PC-9 (cell line): ENCODE results near the gene TCP11L1. TPM values are rescaled to one million over a fixed set of nuclear protein-coding genes. Genes with fewer than 3 reads are reported as not detected.

ENCODE experiments used
- BruUV-seq: library from RNA; stranded (reverse); fragments of 400-500 nt; replicated peaks from 2 replicates; lab custom pipeline; 2021; lab: Mats Ljungman, UMichigan
- CTCF ChIA-PET: fragments of 300-600 bp; sonication (Branson Sonifier 250); formaldehyde crosslinking; loops from one replicate; lab custom pipeline; 2022; ENCODE audit warnings: antibody characterized with exemption; lab: Charles Lee
- POLR2A ChIA-PET: fragments of 300-600 bp; sonication (Branson Sonifier 250); formaldehyde crosslinking; loops from one replicate; lab custom pipeline; 2022; ENCODE audit warnings: antibody characterized with exemption; ENCODE audit not compliant: unreplicated experiment; lab: Charles Lee
- DNase-seq, 2 experiments: peaks; one replicate each; pipeline versions ENCODE4 v3.0.0 to v3.0.0-alpha.2; 2015 to 2022; ENCODE audit warnings: mixed read lengths in 1 of 2
- H2AFZ ChIP-seq: fragments of 200-600 bp; sonication (generic); 2 replicates; pipeline ENCODE4 v1.8.1; 2017; ENCODE audit warnings: antibody characterized with exemption
- H3F3A ChIP-seq: fragments of 200-600 bp; sonication (generic); 2 replicates; pipeline ENCODE4 v1.8.1; 2017; ENCODE audit warnings: antibody characterized with exemption, mild to moderate bottlenecking, low read depth; ENCODE audit not compliant: insufficient read depth
- H3K27ac ChIP-seq: fragments of 200-600 bp; sonication (generic); 2 replicates; pipeline ENCODE4 v1.6.1; 2016; ENCODE audit warnings: mixed run types
- H3K27me3 ChIP-seq: fragments of 200-600 bp; sonication (generic); 2 replicates; pipeline ENCODE4 v1.6.1; 2016; ENCODE audit warnings: low read depth, mixed run types; ENCODE audit not compliant: insufficient read depth
- H3K36me3 ChIP-seq: fragments of 200-600 bp; sonication (generic); 2 replicates; pipeline ENCODE4 v1.6.1; 2016; ENCODE audit warnings: low read depth, mixed run types
- H3K4me1 ChIP-seq: fragments of 200-600 bp; sonication (generic); replicated peaks from 2 replicates; pipeline ENCODE4 v1.6.1; 2016; ENCODE audit warnings: mixed run types; ENCODE audit not compliant: insufficient read depth
- H3K4me2 ChIP-seq: fragments of 200-600 bp; sonication (generic); 2 replicates; pipeline ENCODE4 v1.6.1; 2017; ENCODE audit warnings: mixed run types
- H3K4me3 ChIP-seq: fragments of 200-600 bp; sonication (generic); 2 replicates; pipeline ENCODE4 v1.6.1; 2016; ENCODE audit warnings: mixed run types
- H3K79me2 ChIP-seq: fragments of 200-600 bp; sonication (generic); 2 replicates; pipeline ENCODE4 v1.6.1; 2017; ENCODE audit warnings: low read depth, mixed run types
- H3K9me2 ChIP-seq: fragments of 200-600 bp; sonication (generic); 2 replicates; pipeline ENCODE4 v1.8.1; 2017; ENCODE audit warnings: mild to moderate bottlenecking; ENCODE audit not compliant: insufficient read depth
- H3K9me3 ChIP-seq: fragments of 200-600 bp; sonication (generic); 2 replicates; pipeline ENCODE4 v1.8.1; 2016; ENCODE audit warnings: low read depth; ENCODE audit not compliant: insufficient read depth
- H4K20me1 ChIP-seq: fragments of 200-600 bp; sonication (generic); 2 replicates; pipeline ENCODE4 v1.8.1; 2017; ENCODE audit not compliant: insufficient read depth
- EZH2 ChIP-seq: fragments of 200-600 bp; sonication (generic); IDR thresholded peaks from 2 replicates; pipeline ENCODE4 v1.8.0; 2017; ENCODE audit warnings: antibody characterized with exemption, low read depth
- intact Hi-C: fragments of 100-400 bp; cut with micrococcal nuclease; formaldehyde crosslinking; loops from one replicate; pipeline ENCODE4 v1.10.0; 2022; ENCODE audit not compliant: unreplicated experiment
- total RNA-seq: library from RNA; stranded (reverse); gene quantifications from 2 replicates; pipeline ENCODE4 v1.2.3, GENCODE V29; 2021
- TF ChIP-seq, protein P1 (sequence below): fragments of 200-600 bp; sonication (generic); conservative IDR thresholded peaks from 2 replicates; pipeline ENCODE4 v1.6.1; 2017; ENCODE audit warnings: mixed run types, antibody characterized with exemption, mild to moderate bottlenecking, moderate library complexity

The TCP11L1 gene
- total RNA-seq, 1 experiment from 2014 or later, result 8.1 TPM

- Histone ChIP-seq H3K9me3 (no peaks in the 10 kb centered on the region), H3K9me2 (0 out of 2 replicates have a peak, but pooled peaks cover 3% of the 10 kb centered on the region), H3K36me3 (no peaks in the 10 kb centered on the region), H4K20me1 (no peaks in the 10 kb centered on the region), H3F3A (no peaks in the 10 kb centered on the region), H3K27ac (no peak overlapping the region), H2AFZ (no peak overlapping the region), H3K4me3 (no peak overlapping the region), H3K79me2 (no peaks in the 10 kb centered on the region), H3K27me3 (no peaks in the 10 kb centered on the region), H3K4me1 (no peaks in the 10 kb centered on the region), H3K4me2 (no peak overlapping the region)
- BruUV-seq, result no TSS peak
- ChIA-PET CTCF (no interaction called here), POLR2A (no interaction called here)
- TF ChIP-seq EZH2, result no peak
- TF ChIP-seq, protein P1, sequence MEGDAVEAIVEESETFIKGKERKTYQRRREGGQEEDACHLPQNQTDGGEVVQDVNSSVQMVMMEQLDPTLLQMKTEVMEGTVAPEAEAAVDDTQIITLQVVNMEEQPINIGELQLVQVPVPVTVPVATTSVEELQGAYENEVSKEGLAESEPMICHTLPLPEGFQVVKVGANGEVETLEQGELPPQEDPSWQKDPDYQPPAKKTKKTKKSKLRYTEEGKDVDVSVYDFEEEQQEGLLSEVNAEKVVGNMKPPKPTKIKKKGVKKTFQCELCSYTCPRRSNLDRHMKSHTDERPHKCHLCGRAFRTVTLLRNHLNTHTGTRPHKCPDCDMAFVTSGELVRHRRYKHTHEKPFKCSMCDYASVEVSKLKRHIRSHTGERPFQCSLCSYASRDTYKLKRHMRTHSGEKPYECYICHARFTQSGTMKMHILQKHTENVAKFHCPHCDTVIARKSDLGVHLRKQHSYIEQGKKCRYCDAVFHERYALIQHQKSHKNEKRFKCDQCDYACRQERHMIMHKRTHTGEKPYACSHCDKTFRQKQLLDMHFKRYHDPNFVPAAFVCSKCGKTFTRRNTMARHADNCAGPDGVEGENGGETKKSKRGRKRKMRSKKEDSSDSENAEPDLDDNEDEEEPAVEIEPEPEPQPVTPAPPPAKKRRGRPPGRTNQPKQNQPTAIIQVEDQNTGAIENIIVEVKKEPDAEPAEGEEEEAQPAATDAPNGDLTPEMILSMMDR, result no peak
- no peak for DNase-seq
- intact Hi-C loops, result loop anchor here (10.0 kb wide), 1 partner anchor 165 kb away; the partner anchor contains the start of gene QSER1
Measured at GRCh38 chr11:33060271-33060670, 20.9 kb downstream of the TCP11L1 start.

- no peaks in the 10 kb centered on the region for H3K79me2 ChIP-seq
- BruUV-seq, result no TSS peak
- no peaks in the 10 kb centered on the region for H3K27me3 ChIP-seq
- no peak for TF ChIP-seq EZH2
- TF ChIP-seq, protein P1, result no peak
- no peaks in the 10 kb centered on the region for H3K4me1 ChIP-seq
- ChIA-PET POLR2A (no interaction called here), CTCF (no interaction called here)
- H2AFZ ChIP-seq, result no peak overlapping the region
- intact Hi-C loops, result loop anchor here (10.0 kb wide), 1 partner anchor 167 kb away; the partner anchor contains the start of gene QSER1
- no peak for DNase-seq
- H3K36me3 ChIP-seq, result no peaks in the 10 kb centered on the region
- H3K9me2 ChIP-seq, result no peaks in the 10 kb centered on the region
- H3K27ac ChIP-seq, result no peak overlapping the region
- H3K4me2 ChIP-seq, result no peak overlapping the region
- H3F3A ChIP-seq, result no peaks in the 10 kb centered on the region
- H4K20me1 ChIP-seq, result no peaks in the 10 kb centered on the region
- no peak overlapping the region for H3K4me3 ChIP-seq
- H3K9me3 ChIP-seq, result no peaks in the 10 kb centered on the region
Measured at GRCh38 chr11:33062137-33062536, 22.8 kb downstream of the TCP11L1 start.

- H3K36me3 ChIP-seq, result no peaks in the 10 kb centered on the region
- no peaks in the 10 kb centered on the region for H3K4me1 ChIP-seq
- CTCF ChIA-PET, result no interaction called here
- POLR2A ChIA-PET, result no interaction called here
- H2AFZ ChIP-seq, result no peak overlapping the region
- no TSS peak for BruUV-seq
- no peaks in the 10 kb centered on the region for H3K27me3 ChIP-seq
- no peak for DNase-seq
- no peaks in the 10 kb centered on the region for H3K9me2 ChIP-seq
- TF ChIP-seq, protein P1, result no peak
- no peak for TF ChIP-seq EZH2
- H4K20me1 ChIP-seq, result no peaks in the 10 kb centered on the region
- intact Hi-C loops, result loop anchor here (10.0 kb wide), 1 partner anchor 169 kb away; the partner anchor contains the start of gene QSER1
- H3F3A ChIP-seq, result no peaks in the 10 kb centered on the region
- H3K27ac ChIP-seq, result no peak overlapping the region
- H3K79me2 ChIP-seq, result no peaks in the 10 kb centered on the region
- H3K4me3 ChIP-seq, result no peak overlapping the region
- no peaks in the 10 kb centered on the region for H3K9me3 ChIP-seq
- no peak overlapping the region for H3K4me2 ChIP-seq
Measured at GRCh38 chr11:33063326-33063881, 24.0 kb downstream of the TCP11L1 start.
